Chondrocyte (in vitro differentiated cells): ENCODE measurements around the gene MACROD2. TPM values are rescaled to one million over a fixed set of nuclear protein-coding genes. Genes with fewer than 3 reads are reported as not detected.

Source experiments
- DNase-seq: peaks from one replicate; pipeline ENCODE4 v3.0.0; 2021; ENCODE audit warnings: mixed read lengths, low spot score
- H3K27ac Mint-ChIP-seq: one replicate; pipeline ENCODE4 v1.8.0; 2021; ENCODE audit warnings: mild to moderate bottlenecking, moderate library complexity, mixed read lengths; ENCODE audit not compliant: unreplicated experiment
- H3K27me3 Mint-ChIP-seq: 2 replicates; pipeline ENCODE4 v1.8.0; 2021; ENCODE audit warnings: low read depth, mixed read lengths
- H3K36me3 Mint-ChIP-seq: 2 replicates; pipeline ENCODE4 v1.8.0; 2021; ENCODE audit warnings: low read depth, mixed read lengths
- H3K4me1 Mint-ChIP-seq: 2 replicates; pipeline ENCODE4 v1.8.0; 2021; ENCODE audit warnings: low read depth, mild to moderate bottlenecking, mixed read lengths
- H3K4me3 Mint-ChIP-seq: one replicate; pipeline ENCODE4 v1.8.0; 2021; ENCODE audit warnings: mild to moderate bottlenecking, moderate library complexity, mixed read lengths; ENCODE audit not compliant: unreplicated experiment
- H3K9me3 Mint-ChIP-seq: 2 replicates; pipeline ENCODE4 v1.8.0; 2021; ENCODE audit warnings: low read depth, mixed read lengths
- CTCF ChIP-seq: fragments of 200-600 bp; sonication (generic); IDR thresholded peaks from 2 replicates; pipeline ENCODE4 v1.5.0; 2021; ENCODE audit warnings: antibody characterized with exemption, mild to moderate bottlenecking, moderate library complexity
- total RNA-seq: library from RNA; stranded (reverse); gene quantifications from 3 replicates; pipeline ENCODE4 v1.2.1, GENCODE V29; 2021

The MACROD2 gene
- total RNA-seq, 1 donor from 2014 or later: 3.2 TPM

GRCh38 chr20:15740046-15740775 is 1744.9 kb downstream of the MACROD2 start:
- Mint-ChIP-seq H3K36me3 (no peaks in the 10 kb centered on the region), H3K27me3 (peaks cover 2% of the 10 kb centered on the region)

DNA sequence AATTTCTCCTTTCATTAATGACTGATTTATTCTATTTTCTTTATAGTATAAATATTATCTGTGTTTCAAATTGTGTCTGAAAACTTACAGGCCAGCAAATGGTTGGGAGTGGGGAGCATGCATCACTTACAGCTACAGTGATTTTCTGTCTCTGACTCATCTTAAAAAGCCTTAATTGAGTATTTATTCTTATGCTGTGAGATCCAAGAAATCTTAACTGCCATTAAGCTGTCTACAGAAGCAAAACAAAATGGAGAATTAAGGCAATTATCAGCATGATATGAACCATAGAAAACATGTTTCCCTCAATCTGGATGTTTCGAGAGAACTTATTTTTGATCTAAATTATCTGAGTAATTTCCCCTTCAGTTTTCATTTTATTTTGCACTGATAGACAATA is 1746.8 kb downstream of the MACROD2 start:
- no peaks in the 10 kb centered on the region for H3K27me3 Mint-ChIP-seq
- no peak overlapping the region for H3K27ac Mint-ChIP-seq
- H3K4me3 Mint-ChIP-seq: no peak overlapping the region
- no peak for DNase-seq
- no peaks in the 10 kb centered on the region for H3K4me1 Mint-ChIP-seq
- no peak for TF ChIP-seq CTCF
- H3K36me3 Mint-ChIP-seq: no peaks in the 10 kb centered on the region
- peaks cover 6% of the 10 kb centered on the region for H3K9me3 Mint-ChIP-seq

More at GRCh38 chr20:15740046-15740775, 1744.9 kb downstream of the MACROD2 start:
- DNase-seq: no peak
- H3K9me3 Mint-ChIP-seq: no peaks in the 10 kb centered on the region
- H3K4me3 Mint-ChIP-seq: no peak overlapping the region
- no peaks in the 10 kb centered on the region for H3K4me1 Mint-ChIP-seq
- no peak overlapping the region for H3K27ac Mint-ChIP-seq
- no peak for TF ChIP-seq CTCF

GRCh38 chr20:15742627-15743026 is 1747.3 kb downstream of the MACROD2 start:
- no peak overlapping the region for H3K27ac Mint-ChIP-seq
- no peaks in the 10 kb centered on the region for H3K27me3 Mint-ChIP-seq
- H3K36me3 Mint-ChIP-seq: no peaks in the 10 kb centered on the region
- H3K4me1 Mint-ChIP-seq: no peaks in the 10 kb centered on the region
- H3K9me3 Mint-ChIP-seq: peaks cover 8% of the 10 kb centered on the region
- no peak for TF ChIP-seq CTCF
- H3K4me3 Mint-ChIP-seq: no peak overlapping the region
- DNase-seq: no peak

- no peak for TF ChIP-seq CTCF
- Mint-ChIP-seq H3K27ac (no peak overlapping the region), H3K4me3 (no peak overlapping the region), H3K27me3 (no peaks in the 10 kb centered on the region), H3K9me3 (no peaks in the 10 kb centered on the region), H3K36me3 (no peaks in the 10 kb centered on the region), H3K4me1 (peaks cover 13% of the 10 kb centered on the region)
- no peak for DNase-seq
These were observed 1760.9 kb downstream of the MACROD2 start for GRCh38 chr20:15756002-15756753.

- Mint-ChIP-seq H3K27me3 (no peaks in the 10 kb centered on the region), H3K27ac (no peak overlapping the region), H3K4me1 (peaks cover 13% of the 10 kb centered on the region), H3K9me3 (no peaks in the 10 kb centered on the region), H3K4me3 (no peak overlapping the region), H3K36me3 (no peaks in the 10 kb centered on the region)
- DNase-seq: no peak
- TF ChIP-seq CTCF: no peak
These were observed 1761.4 kb downstream of the MACROD2 start for GRCh38 chr20:15756754-15757115.
